Limb (tissue), 2 donors: ENCODE measurements around the gene TMEM86B.

ENCODE experiments used
- DNase-seq, 2 donors: peaks; one replicate each; pipeline ENCODE4 v3.0.0-alpha.2; 2016; ENCODE audit errors: extremely low spot score in 2 of 2

Gene TMEM86B

DNA sequence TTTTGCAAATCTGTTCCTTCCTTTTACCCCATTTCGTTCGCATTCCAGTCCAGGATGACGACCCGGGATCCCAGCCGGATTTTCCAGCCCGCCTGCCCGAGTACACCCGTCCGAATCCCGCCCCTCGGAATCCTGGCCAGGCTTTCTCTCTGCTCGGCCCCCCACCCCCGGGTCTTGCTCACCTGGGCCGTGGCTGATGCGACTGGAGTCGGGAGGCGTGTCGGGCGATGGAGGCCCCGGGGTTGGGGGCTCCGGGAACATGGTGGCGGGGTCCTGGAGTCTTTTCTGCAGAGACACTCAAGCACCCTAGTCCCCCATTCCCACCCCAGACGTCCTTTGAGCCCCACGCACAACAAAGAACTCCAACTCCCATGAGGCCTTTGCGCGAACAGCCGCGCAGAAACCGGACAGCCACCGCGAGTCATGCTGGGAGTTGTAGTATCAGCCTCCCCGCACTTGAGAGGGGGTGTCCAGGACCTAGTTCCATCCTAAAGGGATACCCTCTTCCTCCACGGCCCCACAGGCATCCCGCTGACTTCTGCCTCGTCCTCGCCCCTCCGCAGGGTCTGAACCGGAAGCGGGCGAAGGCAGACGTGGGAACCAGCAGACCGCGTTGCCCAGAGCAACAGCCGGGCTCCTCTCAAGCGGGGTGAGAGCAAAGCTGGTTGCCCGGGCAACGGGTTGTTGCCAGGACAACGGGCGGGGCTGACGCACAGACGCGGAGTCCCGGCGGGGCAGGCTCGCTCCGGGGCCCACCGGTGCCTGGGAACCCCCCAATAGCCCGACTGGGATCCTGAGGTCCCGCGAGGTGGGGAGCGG, 49.6 kb downstream of the TMEM86B start:
- DNase-seq = peak; percentile 60 to 91
